Gastrocnemius medialis (tissue), 4 donors: ENCODE measurements around the gene INPPL1.

ENCODE experiments used
- CTCF ChIP-seq, 5 experiments: fragments of 450-650 bp in 3 of 5; fragments of 200-600 bp in 2 of 5; sonication (generic) in 2 of 5; IDR thresholded peaks in 4 of 5; conservative IDR thresholded peaks in 1 of 5; 1 replicate in 4 of 5; 2 replicates in 1 of 5; pipeline ENCODE4 v1.5.1; 2016 to 2019; ENCODE audit warnings: antibody characterized with exemption in 5 of 5, mild to moderate bottlenecking in 3 of 5, moderate library complexity in 3 of 5
- POLR2A ChIP-seq, 2 donors: fragments of 450-650 bp; IDR thresholded peaks; one replicate each; pipeline ENCODE4 v1.6.1; 2017; ENCODE audit warnings: antibody characterized with exemption in 2 of 2, mild to moderate bottlenecking in 2 of 2, moderate library complexity in 2 of 2

DNA sequence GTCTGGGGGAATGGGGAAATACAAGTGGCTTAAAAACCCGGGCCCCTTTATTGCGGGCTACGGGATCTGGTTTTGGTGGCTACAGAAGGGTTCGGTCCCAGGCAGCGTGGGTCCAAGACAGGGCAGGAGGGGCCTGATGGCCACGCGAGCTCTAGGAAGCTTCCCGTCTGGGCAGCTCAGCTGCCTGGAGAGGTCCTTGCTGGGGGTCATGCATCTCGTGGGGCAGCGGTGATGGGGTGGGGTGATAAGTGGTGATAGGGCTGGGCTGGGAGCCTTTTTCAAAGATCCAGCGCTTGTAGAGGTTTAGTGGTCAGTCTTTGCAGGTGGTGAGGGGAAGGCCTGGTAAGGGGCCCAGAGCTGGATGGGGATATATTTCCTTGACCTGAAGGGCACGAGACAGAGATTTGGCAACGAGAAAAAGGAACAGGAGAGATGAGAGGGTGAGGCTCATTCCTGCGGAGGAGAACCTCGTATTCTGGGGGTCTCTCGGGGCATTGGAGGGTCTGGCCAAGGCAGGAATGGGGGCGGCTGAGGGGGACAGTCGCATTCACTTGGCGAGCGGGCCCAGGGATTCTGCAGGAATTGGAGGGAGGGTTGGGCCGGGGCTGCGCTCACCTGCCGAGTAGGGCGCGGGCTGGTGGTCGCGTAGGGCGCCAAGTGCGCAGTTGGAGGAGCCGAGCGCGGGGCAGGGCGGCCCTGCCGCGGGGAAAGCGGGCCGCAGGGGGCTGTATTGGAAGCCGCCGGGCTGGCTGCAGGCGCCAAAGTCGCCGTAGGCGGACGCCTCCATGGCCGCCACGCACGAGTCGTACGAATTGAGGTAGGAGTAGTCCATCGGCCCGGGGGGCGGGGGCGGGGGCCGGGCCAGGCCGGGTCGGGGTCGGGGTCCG is 18.8 kb downstream of the INPPL1 start:
- TF ChIP-seq CTCF (IDR thresholded peaks at IDR 0.05 in 4 of 5, conservative IDR thresholded peaks at IDR 0.05 in 1 of 5) (no peak), POLR2A (IDR thresholded peaks at IDR 0.05) (no peak)
